NCI-H2227 treated with DMSO at 0.1 percent for 48 hours (cell line): ENCODE data around the gene PRSS57.
"Not testable (repeated sequence)": the region's sequence is repeated elsewhere in the genome, so short reads cannot be mapped to it uniquely, and the experiment has no call there.

Experiments
- DNase-seq: peaks from one replicate; lab custom pipeline; 2025; lab: John Stamatoyannopoulos, UW

The PRSS57 gene

DNA sequence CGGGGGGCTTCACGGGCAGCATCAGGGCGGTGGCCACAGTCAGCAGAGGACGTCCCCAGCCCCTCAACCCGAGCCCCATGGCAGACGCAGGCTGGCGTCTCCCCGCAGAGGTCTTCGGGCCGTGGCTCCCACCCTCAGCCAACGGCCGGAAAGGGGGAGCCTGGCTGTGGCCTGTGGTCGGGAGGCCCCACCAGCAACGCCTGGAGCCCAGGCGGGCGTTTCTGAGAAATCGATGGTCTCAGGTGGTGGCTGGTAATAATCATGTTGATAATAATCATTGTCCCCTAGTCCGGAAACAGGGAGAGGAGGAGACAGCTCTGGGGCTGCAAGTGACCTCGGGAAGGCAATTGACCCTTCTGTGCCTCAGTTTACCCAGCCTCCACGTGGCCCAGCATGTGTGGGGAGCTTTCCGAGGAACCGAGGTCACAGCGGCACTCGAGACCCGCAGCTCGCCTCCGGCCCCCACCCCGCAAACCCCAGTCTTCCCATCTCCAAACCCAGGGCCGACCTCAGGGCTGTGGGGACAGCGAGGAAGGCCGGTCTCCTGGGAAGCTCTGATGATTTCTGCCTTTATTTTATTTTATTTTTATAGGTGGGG is at the start of gene PRSS57:
TSS of gene PRSS57 (minus strand) at position 101 of the 598 bp plus-strand sequence. CDS start at position 79, 22 bp downstream.
- no peak for DNase-seq

- no peak for DNase-seq
These were observed 48.0 kb upstream of the PRSS57 start for GRCh38 chr19:743168-743687.

DNA sequence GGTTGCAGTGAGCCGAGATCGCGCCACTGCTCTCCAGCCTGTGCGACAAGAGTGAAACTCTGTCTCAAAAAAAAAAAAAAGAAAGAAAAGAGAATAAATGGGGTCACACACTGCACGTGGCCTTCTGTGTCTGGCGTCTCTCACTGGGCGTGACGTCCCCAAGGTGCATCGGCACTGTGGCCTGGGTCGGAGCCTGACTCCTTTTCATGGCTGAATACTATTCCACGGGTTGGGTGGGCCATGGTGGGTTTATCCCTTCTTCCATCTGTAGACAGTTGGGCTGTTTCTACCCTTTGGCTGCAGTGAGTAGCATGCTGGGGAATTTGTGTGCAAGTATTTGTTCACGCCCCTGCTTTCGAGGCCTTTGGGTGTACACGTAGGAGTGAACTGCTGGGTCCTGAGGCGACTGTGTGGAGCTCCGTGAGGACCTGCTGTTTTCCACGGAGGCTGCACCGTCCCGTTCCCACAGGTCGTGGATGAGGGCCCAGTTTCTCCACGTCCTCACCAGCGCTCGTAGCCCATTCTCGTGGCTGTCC is 47.4 kb upstream of the PRSS57 start:
- no peak for DNase-seq

DNA sequence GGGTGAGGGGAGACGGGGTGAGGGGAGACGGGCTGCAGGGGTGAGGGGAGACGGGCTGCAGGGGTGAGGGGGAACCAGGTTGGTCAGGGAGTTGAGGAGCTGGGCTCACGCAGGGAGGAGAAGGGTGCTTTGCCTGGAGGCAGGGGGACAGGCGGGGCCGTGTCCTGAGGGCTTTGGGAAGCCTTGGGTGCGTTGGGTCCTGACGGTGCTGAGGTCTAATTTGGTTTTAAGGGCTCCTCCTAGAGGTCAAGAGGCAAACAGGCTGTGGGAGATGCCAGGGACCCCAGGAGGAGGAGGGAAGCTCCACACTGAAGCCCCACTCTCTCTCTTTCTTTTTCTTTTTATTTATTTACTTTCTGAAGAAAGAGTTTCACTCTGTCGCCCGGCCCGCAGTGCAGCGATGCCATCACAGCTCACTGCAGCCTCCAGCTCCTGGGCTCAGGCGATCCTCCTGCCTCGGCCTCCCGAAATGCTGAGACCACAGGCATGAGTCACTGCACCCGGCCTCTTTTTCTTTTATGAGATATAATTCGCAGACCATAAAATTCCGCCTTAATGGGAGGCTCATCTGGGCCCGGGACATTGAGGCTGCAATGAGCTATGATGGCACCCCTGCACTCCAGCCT is 46.4 kb upstream of the PRSS57 start:
- DNase-seq: no peak

DNA sequence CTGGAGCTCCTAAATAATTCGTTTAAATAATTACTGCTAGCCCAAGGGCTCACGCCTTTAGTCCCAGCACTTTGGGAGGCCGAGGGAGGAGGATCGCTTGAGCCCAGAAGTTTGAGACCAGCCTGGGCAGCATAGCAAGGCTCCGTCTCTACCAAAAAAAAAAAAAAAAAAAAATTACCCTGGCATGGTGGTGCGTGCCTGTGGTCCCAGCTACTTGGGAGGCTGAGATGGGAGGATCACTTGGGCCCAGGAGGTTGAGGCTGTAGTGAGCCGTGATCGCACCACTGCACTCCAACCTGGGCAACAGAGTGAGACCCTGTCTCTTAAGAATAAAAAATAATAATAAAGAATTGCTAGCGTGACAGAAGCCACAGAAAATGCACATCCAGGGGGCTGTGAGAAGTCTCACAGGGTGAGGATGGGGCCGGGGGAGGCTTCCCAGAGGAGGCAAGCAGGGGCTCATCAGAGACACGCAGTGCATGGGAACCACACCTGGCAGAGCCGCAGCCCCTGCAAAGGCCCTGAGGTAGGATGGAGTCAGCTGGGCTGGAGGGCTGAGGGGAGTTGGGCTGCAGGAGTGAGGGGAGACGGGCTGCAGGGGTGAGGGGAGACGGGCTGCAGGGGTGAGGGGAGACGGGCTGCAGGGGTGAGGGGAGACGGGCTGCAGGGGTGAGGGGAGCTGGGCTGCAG is 45.7 kb upstream of the PRSS57 start:
- DNase-seq: not testable (repeated sequence)

GRCh38 chr19:739998-740715 is 44.9 kb upstream of the PRSS57 start:
- no peak for DNase-seq

- no peak for DNase-seq
These were observed 43.4 kb upstream of the PRSS57 start for GRCh38 chr19:738509-739128.

DNA sequence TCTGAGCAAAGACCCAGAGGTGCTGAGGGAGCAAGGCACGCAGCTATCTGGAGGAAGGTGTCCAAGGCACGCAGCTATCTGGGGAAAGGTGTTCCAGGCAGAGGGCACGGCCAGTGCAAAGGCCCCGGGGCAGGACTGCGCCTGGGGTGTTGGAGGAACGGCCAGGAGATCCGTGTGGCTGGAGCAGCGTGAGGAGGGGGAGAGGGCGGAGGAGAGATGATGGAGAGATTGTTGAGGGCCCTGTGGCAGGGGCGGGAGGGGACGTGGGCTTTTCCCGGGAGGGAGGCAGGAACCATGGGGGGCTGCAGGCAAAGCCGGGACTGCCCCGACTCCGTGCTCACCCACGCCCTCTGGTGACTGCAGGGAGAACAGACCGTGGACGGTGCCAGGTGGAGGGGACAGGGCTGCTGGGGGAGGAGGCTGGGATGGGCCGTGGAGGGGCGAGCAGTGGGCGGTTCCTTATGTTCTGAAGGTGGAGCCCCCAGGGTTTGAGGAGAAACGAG is 42.4 kb upstream of the PRSS57 start:
- peak; percentile 12 for DNase-seq

DNA sequence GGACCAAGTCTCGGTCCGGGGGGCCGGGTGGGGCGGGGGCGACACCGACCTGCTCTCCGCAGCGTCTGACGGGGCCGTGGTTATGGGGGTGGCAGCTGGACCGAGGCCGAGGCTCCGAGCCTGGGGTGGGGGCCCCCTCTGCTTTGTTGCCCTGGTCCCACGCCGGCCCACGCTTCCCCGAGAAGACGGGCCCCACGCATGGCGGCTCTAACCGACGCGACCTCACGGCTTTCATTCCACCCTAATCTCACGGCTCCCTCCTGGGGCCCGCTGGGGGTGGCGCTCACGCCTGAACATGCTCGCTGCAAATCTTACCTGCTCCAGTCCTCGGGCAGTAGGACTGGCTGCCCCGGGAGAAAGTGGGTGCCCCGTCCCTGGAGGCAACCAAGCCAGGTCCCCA is 40.9 kb upstream of the PRSS57 start:
- no peak for DNase-seq

GRCh38 chr19:734716-735115 is 39.5 kb upstream of the PRSS57 start:
- DNase-seq: no peak

- DNase-seq: no peak
These were observed 37.2 kb upstream of the PRSS57 start for GRCh38 chr19:732148-733069.

GRCh38 chr19:731000-731399 is 35.7 kb upstream of the PRSS57 start:
- no peak for DNase-seq

DNA sequence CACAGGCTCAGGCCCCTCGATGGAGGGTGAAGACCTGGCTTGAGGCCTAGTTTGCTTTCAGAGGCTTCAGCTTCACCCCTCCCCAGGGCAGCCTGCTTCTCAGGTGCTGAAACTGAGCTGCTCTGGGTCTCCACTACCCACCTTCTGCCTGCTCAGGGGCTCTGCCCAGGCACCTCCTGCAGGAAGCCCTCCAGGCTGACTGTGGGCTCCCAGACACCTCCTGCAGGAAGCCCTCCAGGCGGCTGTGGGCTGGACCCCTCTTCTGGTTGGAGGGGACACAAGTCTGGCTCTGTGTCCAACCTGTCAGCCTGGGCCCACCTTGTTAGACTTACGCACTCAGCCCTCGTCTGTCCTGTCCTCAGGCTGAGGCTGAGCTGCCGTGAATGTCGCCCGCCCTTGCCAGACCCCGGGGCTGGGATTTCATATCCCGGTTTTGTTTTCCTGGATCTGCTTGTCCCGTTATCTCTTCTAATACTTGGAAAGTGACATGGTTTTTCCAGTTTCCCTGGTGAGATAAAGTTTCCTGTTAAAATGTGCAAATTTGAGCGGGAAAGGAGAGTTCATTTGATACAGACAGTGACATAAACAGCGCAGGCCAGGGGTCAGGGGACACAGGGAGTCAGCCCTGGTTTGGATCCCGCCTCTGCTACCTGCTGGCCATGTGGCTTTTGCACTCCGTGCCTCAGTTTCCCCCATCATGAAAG is 34.9 kb upstream of the PRSS57 start:
- no peak for DNase-seq

- not testable (repeated sequence) for DNase-seq
These were observed 34.3 kb upstream of the PRSS57 start for GRCh38 chr19:729564-729963.

DNA sequence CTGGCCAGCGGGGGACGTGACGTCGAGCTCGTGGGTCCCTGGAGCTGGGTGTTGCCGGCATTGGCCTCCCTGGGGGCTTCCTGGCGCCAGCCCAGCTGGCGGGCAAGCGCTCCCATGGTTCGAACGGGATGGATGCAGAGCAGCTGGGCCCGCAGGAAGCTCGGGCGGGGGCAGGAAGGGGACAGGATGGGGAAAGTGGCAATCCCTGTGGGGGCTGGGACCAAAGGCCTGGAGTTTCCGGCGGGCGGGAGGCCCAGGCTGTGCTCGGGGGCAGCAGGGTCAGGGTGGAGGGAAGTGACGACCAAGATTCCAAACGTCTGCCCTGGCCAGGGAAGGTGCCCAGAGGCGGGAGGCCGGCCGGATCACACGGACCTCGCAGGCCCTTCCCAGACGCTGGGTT is 32.8 kb upstream of the PRSS57 start:
- no peak for DNase-seq

DNA sequence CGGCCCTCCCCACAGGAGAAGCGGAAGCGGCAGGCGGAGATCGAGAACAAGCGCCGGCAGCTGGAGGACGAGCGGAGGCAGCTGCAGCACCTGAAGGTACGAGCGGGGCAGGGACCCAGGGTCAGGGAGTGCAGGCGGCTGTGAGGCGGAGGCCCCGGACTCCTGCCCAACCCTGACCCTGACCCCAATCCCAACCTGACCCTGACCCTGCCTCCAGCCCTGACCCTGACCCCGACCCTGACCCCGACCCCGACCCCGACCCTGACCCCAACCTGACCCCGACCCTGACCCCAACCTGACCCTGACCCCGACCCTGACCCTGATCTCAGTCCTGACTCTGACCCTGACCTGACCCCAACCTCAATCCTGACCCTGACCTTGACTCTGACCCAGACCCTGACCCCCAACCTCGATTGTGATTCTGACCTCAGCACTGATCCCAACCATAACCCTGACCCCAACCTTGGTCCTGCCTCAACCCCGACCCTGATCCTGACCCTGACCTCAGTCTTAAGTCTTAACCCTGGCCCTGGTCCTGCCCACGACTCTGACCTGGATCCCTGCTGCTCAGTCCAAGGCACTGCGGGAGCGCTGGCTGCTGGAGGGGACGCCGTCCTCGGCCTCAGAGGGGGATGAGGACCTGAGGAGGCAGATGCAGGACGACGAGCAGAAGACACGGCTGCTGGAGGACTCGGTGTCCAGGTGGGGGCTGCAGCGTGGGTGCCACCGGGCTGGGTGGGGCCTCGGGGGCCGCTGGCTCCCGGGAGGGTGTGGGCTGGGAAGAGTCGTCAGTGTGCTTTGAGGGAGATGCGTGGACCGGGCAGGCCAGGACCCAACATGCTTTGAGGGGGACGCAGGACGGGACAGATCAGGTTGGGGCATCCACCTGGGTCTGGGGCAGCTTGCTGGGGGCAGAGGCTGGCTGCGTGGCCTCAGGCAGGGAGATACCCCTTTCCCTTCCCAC is 32.0 kb upstream of the PRSS57 start:
- DNase-seq: no peak

- no peak for DNase-seq
These were observed 30.3 kb upstream of the PRSS57 start for GRCh38 chr19:725461-726089.

GRCh38 chr19:723714-724113 is 28.5 kb upstream of the PRSS57 start:
- DNase-seq: no peak
